SK-N-MC (cell line): Measurements from ENCODE around the gene SBNO2.

Source experiments
- EZH2 ChIP-seq: fragments of 200-600 bp; sonication (generic); IDR thresholded peaks from one replicate; pipeline ENCODE4 v1.6.1; 2017; ENCODE audit warnings: antibody characterized with exemption
- FOXP2 ChIP-seq: optimal IDR thresholded peaks from 2 replicates; pipeline ENCODE3; 2011; ENCODE audit warnings: mild to moderate bottlenecking, moderate library complexity; ENCODE audit not compliant: insufficient read depth; ENCODE audit errors: extremely low read length, control extremely low read depth
- POLR2AphosphoS5 ChIP-seq: IDR thresholded peaks from 2 replicates; pipeline ENCODE4 v1.6.1; 2012; ENCODE audit warnings: mild to moderate bottlenecking, low read depth, low read length, borderline replicate concordance

GRCh38 chr19:1214299-1214861 lies 40.3 kb upstream of the SBNO2 start:
- TF ChIP-seq EZH2: no peak
- no peak for TF ChIP-seq POLR2AphosphoS5
- no peak for TF ChIP-seq FOXP2
